ENCODE data around the gene TMEM229B. TPM values are rescaled to one million over a fixed set of nuclear protein-coding genes. Genes with fewer than 3 reads are reported as not detected.

TMEM229B gene
- total RNA-seq, 1 donor from 2014 or later: 2.2 TPM

DNA sequence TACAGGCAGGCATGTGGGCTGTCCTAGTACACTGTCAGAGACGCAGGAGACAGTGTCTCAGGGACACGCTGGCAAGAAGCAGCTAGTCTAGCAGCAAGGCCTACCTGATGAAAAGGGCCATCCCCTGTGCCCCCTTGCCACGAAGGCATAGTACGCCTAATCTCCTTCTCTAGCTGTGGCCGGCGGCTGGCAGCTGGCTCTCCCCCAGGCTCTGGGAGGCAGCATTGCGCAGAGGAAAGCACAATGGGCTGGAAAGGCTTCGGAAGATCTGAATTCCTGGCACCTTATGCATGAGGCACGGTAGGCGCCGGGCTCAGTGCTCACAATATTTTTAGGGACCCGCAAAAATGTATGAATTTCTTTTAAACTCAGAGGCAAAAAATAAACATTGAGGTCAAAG lies 28.6 kb upstream of the TMEM229B start:
- intact Hi-C loops (cut with micrococcal nuclease): no loop called here
- DNase-seq: peak; percentile 69
- ATAC-seq: peak; percentile 74

DNA sequence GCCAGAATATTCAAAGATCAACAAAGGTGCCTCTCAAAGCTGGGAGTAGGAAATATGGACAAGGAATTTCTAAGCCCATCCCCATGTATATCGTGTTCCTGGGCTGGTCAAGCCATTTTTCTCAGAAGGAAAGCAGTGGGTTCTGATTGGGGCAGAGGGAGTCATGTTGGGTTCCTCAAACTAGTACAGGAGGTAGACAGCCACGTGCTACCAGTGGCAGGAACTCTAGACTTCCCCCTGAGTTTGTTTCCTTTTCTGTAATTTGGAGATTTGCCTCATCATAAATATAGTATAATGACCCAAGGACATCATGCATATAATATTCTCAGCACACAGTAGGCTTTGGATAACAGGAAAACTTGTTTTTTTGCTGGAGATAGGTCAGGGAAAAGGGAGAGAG lies 28.2 kb upstream of the TMEM229B start:
- DNase-seq (no peak), ATAC-seq (no peak)
- intact Hi-C loops (cut with micrococcal nuclease): no loop called here

DNA sequence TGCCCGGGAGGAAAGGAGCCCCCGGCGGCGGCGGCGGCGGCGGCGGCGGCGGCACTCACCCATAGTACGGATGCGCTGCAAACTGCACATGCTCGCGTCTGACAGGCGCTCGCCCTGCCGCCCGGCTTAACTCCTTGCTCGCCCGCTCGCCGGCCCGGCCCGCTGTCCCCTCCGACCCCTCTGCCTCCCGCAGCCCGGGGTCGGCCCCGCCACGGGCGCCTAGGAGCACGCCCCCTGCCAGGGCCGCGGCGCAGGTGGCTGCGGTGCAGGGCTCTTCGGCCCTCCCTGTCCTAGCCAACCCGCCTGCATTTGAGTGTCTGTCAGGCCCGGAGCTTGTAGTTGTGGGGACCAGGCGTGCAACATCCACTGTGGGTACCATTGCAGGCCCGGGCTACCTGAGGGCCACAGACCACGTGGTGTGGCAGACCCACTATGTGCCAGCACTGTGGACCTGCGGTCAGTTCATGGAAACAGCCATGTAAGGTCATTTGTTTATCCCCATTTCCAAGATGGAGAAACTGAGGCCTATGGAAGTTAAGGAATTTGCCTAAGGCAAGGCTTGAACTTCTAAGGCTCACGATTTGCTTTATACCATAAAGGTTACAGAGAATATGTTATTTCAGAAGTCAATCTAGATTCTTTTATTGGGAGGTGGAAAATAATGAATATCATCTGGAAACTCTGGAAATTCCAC lies 27.0 kb upstream of the TMEM229B start:
- ATAC-seq (peak; percentile 29), DNase-seq (no peak)
- intact Hi-C loops (cut with micrococcal nuclease): no loop called here

DNA sequence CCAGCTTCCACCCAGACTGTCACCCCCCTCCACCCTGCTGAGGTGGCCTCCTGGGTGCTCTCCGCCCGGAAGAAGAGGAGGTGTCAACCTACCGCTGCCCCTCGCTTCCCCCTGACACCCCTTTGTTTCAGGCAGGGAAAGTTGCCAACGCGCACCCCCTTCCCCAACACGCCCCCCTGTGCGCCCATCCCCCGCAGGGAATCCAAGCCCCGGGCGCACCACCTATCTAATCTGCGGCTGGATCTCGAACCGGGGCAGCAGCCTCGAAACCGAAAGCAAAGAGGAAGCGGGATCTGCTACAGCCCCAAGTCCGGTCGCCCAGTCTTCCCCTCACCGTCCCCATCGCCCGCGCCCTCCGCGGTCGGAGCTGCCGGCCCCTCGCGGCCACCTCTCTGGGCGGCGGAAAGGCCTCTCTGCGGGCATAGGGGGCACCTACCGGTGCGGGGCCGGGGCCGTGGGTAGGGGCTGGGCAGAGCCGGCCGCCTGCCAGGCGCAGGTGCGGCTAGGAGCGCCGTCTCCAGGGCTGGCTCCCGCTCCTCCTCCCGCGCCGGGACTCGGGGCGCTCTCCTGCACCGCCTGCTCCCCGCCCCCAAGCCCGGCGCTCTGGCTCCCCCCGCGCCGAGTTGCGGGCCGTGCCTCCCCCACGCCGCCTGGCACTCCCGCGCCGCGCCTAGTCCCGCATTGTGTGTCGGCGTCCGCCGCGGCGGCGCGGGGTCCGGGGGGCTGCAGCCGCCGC lies 26.3 kb upstream of the TMEM229B start:
- ATAC-seq: peak; percentile 55
- peak; percentile 52 for DNase-seq
- intact Hi-C loops (cut with micrococcal nuclease): no loop called here

DNA sequence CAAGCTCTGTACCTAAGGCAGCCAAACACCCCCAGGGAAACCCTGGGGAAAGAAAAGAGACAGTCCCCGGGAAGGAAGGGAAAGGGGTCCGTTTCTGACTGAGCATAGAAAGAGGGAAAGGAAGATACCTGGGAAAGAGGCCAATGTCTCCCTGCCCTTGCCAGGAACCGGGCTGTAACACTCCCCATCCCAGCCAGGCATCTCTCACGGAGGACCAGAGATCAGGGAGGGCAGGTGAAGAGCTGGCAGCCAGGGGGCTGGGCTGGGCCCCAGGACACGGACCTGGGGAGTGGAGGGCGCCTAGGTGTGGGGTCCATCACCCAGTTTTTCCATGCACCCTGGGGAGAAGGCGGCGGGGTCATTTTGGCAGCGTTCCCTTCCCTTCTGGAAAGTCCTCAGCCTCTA lies 25.7 kb upstream of the TMEM229B start:
- intact Hi-C loops (cut with micrococcal nuclease): no loop called here
- no peak for DNase-seq
- peak; percentile 53 for ATAC-seq

DNA sequence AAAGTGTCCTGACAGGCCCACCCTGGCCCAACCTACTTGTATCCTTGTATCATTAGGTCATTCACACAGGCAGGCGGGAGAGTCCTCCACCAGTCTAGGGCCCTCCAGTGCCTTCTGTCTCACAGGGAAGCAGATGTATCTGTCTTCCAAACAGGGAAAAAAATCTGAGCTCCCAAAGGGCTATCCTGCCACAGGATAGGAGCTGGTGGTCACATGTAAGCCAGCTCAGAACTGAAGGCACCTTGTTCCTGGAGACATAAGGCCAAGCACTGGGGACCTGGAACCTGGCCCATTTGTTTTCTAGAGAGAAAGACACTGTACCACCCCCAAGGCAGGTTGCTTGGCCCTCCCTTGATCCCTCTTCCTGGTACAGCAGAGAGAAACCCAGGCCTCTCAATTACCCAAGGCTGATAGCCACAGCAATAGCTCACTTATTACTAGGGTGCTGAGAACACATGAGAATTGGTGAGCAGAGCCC lies 25.1 kb upstream of the TMEM229B start:
- intact Hi-C loops (cut with micrococcal nuclease): no loop called here
- no peak for DNase-seq
- no peak for ATAC-seq

DNA sequence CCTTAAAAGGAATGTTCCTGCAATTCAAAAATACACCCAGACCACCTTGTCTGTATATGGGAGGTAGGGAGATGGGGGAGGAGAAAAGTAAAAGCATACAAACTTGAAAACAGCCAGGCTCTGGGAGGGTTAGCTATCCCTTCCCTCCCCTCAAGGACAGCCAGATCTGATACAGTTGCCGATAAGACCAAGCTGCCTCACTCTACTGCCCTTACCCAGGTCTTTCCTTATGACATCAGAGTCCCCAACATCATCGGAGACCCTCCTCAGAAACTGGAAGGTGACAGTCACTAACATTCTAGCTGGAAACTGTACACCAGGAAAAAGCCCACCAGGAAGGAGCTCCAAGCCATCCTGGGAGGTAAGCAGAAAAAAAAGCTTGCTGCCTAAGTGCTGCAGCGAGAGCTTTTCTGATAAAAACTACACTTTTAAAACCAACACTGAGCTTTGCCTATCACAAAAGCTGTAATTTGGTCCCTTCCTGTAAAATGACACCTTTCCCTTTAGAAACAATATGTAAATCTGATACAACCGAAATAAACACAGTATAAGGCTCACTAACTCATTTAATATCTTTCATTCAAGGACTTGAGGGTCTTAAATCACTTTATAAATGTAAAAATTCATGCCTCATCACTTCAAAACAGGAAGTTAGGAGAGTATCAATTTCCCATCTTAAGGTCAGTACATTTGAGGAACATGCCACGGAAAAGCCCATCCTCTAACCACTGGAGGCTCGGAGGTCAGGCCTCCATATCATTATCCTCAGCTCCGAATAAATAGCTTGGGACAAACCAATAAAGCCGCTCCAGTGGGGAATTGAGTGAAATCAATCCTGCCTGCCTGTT lies 24.2 kb upstream of the TMEM229B start:
- DNase-seq (no peak), ATAC-seq (no peak)
- intact Hi-C loops (cut with micrococcal nuclease): no loop called here

DNA sequence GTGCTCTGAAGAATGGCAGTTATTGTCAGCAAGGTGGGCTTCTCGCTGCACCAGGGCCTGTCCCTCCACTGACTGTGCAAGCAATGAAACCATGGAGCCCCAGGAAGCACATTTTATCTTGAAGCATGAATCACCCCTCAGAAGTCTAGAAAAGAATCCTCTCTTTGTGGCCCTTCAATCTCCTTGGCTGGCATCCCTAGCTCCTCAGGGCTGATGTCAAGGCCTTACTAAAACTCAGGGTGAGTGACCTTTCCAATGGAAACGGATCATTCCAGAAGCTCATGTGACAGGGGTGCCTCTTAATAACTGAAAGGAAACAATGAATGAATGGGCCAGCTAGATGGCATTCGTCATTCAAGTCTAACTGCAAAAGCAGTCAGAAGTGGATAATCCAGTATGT lies 22.3 kb upstream of the TMEM229B start:
- intact Hi-C loops (cut with micrococcal nuclease): no loop called here
- no peak for ATAC-seq
- DNase-seq: no peak

DNA sequence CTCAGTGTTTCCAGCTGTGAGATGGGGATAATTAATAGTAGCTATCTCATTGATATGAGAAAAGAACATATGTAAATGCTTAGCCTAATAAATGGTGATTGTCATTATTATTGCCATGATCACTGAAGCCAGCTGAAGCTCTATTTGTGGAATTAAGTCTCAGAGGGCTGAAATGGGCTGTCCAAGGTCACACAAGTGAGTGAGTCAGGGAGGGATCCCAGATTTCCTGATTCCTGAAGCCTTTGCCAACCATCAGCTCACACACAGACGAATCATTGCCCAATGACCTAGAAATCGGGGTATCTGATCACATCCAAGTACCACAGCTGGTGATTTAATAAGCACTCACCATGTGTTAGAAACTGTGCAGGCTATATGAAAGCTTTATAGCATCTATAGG lies 21.6 kb upstream of the TMEM229B start:
- no peak for ATAC-seq
- DNase-seq: no peak
- intact Hi-C loops (cut with micrococcal nuclease): no loop called here

DNA sequence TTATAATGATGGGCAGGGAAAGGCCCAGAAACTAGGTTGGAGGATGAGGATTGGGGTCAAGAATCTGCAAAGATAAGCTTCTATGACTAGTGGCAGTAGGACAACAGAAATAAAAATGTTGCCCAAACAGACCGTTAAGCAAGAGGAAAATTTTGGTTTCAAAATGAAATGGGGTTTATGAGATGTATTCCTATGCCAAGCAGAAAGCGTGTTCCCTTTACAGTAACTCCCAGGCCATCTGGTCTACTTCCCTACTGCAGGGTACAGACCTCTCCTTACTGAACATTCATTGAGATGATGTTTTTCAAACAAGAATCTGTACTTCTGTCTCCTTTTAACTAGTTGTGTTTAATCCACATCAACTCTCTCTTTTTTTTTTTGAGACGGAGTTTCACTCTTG lies 20.4 kb upstream of the TMEM229B start:
- intact Hi-C loops (cut with micrococcal nuclease): no loop called here
- DNase-seq (no peak), ATAC-seq (no peak)

DNA sequence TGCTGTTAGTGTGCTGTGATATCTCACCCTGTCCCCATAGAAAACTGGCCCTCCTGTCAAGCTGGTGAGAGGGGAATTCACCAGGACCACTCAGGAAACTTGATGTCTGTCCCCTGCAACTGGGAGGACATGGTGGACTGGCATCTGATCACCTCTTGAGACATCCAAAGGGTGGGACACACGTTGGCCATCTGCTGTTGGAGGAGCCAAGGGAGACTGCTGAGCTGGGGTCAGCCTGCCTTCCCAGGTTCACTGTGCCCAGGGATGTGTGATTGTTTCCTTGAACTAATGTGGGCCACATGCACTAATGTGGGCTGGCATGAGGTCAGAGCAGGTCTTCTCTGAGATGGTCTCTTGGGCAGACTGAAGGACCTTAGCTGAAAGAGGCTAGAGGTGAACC lies 16.7 kb upstream of the TMEM229B start:
- intact Hi-C loops (cut with micrococcal nuclease): no loop called here
- ATAC-seq (no peak), DNase-seq (no peak)

DNA sequence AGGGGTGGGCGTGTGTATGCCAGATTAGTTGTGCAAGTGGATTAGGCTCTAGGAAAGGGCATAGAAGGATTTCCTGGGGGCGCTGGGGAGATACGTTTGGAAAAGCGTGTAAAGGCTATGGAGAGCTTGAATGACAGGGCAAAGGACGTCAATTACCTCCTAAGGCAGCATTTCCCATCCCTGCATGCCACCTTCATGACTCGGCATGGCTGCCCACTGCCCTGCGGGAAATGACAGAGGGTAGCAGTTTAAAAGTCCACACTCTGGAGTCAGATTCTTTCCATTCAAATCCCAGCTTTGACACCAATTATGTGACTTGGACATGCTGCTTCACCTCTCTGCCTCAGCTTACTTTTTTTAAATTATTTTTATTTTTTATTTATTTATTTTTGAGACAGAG lies 14.8 kb upstream of the TMEM229B start:
- no peak for ATAC-seq
- intact Hi-C loops (cut with micrococcal nuclease): no loop called here

DNA sequence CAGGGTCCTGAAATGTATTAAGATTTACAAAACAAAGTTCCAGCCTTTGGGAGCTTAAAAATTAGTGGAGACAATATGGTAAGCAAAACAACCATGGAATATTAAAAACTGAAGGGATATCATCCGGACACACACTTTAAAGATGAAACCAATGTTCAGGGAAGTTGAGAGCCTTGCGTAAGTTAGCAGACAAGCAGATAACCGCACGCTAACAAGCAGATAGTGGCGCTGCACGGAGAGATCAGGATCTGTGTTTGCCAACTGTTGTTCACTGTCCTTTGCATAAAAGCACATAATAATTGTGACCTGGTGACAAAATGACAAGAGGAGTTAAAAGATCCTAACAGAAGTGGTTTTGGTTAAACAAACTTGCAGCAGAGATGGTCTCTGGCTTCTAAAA lies 14.3 kb upstream of the TMEM229B start:
- ATAC-seq (no peak), DNase-seq (no peak)
- intact Hi-C loops (cut with micrococcal nuclease): no loop called here

More for the DNA sequence above, 14.8 kb upstream of the TMEM229B start:
- DNase-seq: no peak

DNA sequence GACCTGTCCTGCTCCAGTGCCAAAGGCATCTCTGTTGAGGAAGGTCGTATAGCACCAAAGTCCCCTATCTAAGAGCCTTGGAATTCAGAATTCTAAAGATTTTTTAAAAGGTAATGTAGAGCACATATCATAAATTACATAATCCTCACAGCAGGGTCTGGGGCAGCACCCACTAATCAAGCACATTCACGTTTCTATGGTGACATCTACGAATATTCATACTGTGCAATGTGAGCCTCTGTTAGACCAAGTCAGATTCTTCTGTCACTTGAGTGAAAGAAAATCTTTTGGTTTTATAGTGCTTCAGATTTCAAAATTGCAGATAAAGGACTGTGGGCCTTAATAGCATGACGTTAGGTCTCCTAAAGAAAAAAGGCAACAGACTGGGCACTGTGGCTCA lies 13.1 kb upstream of the TMEM229B start:
- ATAC-seq (no peak), DNase-seq (no peak)
- intact Hi-C loops (cut with micrococcal nuclease): no loop called here

DNA sequence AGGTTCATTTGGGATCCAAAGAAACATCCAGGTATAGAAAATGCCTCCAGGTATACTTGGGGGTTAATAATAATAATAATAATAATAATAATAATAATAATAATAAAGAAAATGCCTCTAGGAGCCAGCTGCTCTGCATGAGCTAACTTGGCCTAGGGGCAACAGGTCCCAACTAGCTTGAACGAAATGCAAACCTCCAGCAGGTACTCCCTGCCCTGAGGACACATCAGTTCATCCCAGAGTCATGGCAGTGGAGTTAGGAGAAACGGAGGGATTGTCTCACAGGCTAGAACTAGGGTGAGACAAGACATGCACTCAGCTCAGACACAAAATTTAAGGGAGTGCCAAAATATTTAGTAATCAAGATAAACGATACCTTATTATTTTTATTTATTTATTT lies 12.5 kb upstream of the TMEM229B start:
- no peak for DNase-seq
- intact Hi-C loops (cut with micrococcal nuclease): no loop called here
- no peak for ATAC-seq

DNA sequence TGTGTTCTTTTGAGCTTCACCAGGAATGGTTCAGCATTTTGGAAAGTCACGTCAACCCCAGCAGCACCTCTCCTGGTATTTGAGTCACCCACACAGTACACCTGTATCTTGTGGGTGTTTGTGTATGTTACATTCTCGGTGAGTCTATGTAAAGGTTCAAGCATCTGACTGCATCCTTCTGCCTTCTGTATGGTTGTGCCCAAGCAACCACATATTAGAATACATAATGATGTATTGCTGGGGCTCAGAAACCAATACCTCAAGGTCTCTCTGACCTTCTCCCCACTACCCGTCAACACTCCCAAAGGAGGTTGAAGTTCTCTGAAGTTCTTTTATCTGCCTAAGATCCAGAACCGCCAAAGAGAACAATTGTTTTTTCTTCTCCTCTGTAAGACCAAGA lies 9.2 kb upstream of the TMEM229B start:
- intact Hi-C loops (cut with micrococcal nuclease): no loop called here
- ATAC-seq (no peak), DNase-seq (no peak)

DNA sequence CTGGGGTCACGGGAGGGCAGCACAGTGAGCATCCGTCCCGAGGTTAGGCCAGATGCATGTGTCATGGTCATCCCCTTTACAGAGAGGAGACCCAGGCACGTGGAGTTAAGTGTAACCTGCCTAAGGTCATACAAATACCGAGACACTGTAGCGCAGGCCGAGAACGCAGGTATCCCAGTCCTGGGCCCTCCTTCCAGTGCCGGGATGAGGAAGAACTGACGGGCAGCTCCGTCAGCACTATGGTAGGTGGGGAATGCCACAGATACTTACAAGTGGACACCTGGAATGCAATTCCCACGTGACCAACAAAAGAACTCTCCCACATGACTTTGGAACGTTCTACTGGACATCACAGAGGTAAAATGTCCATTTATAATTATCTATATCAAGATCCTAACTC lies 8.7 kb upstream of the TMEM229B start:
- ATAC-seq (no peak), DNase-seq (no peak)
- intact Hi-C loops (cut with micrococcal nuclease): no loop called here

DNA sequence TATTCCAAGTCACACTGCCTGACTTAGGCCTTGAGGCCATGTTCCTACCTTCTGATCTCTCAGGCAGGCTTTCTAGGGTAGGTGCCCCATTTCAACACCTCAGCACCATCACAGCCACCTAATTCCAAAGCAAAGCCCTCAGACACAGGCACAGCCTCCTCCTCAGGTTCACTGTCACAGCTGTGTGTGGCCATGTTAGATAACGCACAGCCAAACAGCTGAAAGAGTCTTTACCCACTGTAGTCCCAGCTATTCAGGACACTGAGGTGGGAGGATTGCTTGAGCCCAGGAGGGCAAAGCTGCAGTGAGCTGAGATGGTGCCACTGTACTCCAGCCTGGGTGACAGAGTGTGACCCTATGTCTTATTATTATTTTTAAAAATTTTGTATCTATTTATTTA lies 7.3 kb upstream of the TMEM229B start:
- intact Hi-C loops (cut with micrococcal nuclease): no loop called here
- DNase-seq: no peak
- no peak for ATAC-seq

DNA sequence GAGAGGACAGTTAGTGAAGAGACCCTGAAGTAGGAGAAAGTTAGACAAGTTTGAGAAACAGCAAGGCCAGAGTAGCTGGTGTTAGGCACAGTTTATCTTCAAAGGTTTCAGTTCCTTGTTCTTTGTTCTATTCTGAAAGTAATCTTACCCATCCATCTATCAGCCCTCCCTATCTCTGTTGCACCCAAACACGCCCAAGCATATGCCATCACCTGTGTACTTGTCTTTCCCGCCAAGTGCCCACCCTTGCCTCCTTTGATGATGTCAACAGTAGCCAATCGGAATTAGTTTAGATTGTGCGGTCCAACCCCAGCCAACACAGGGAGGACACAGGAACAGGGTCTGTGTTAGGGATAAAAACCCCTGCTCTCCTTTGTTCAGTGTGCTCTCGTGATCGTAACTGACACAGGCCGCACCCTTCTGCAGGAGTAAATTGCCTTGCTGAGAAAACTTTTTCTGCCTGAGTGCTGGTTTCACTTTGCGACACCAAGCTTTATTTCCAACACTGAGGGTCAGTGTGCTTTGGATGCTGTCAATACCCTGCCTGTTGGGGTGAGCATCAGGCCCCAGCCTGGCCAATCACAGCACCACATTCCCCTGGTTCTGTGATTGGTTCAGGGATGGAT lies 4.7 kb upstream of the TMEM229B start:
- no peak for DNase-seq
- ATAC-seq: no peak
- intact Hi-C loops (cut with micrococcal nuclease): no loop called here

DNA sequence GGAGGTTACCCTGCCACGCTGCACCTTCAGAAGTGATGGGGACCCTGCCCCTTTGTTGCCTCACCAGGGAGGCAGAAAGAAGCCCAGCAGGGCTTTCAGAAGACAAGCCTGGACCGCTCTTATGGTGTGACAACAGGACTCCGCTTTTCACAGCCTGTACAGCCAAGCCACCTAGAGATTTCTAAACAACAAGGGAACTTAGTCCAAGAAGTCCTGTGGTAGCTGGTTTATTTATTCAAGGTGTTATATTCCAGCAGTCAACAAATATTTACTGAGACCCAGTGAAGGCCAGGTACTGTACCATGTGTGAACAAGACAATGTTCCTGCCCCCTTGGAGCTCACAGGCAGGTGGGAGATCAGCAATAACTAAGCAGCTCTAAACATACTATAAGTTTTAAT lies 4.0 kb upstream of the TMEM229B start:
- ATAC-seq: no peak
- DNase-seq: no peak
- intact Hi-C loops (cut with micrococcal nuclease): no loop called here
